Measurements from ENCODE around the gene UROC1. TPM values are rescaled to one million over a fixed set of nuclear protein-coding genes. Genes with fewer than 3 reads are reported as not detected.

UROC1 gene
- total and polyA plus RNA-seq, 2 of the 13 experiments (the other 11 are each of a cell fraction or from before 2014, with no cell fraction given), result 0.71 to 1.3 TPM

DNA sequence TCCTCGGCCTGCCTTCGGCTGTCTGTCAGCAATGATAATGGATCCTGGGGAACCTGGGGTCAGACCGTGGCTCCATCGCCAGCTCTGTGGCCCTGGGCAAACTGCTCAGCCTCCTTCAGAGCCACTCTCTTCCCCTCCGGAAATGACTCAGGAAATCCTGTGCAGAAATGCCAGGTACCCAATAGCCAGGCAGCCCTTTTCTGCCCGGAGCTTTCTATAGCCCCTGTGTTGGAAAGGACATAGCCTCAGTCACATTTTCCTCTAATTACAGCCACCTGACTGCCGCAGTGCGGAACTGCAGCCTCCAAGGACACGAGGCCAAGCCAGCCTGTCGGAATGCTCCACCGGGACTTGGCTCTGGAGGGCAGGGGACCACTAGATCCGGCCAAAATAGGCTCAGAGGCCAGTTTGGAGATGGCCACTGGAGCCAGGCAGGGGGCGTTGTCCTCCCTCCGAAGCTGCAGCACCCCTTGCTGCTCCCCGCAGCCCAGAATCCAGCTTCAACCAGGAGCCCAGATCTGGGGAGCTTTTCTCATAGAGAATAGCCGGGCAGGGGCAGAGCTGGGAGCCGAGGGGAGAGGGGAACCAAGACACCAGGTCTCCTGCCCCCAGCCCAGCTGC, 30.3 kb downstream of the UROC1 start (continued):
- TF ChIP-seq ZNF775 (CRISPR knock-in tag; IDR thresholded peaks at IDR 0.05; ENCODE audit: borderline replicate concordance), result no peak
- TF ChIP-seq, protein P1, sequence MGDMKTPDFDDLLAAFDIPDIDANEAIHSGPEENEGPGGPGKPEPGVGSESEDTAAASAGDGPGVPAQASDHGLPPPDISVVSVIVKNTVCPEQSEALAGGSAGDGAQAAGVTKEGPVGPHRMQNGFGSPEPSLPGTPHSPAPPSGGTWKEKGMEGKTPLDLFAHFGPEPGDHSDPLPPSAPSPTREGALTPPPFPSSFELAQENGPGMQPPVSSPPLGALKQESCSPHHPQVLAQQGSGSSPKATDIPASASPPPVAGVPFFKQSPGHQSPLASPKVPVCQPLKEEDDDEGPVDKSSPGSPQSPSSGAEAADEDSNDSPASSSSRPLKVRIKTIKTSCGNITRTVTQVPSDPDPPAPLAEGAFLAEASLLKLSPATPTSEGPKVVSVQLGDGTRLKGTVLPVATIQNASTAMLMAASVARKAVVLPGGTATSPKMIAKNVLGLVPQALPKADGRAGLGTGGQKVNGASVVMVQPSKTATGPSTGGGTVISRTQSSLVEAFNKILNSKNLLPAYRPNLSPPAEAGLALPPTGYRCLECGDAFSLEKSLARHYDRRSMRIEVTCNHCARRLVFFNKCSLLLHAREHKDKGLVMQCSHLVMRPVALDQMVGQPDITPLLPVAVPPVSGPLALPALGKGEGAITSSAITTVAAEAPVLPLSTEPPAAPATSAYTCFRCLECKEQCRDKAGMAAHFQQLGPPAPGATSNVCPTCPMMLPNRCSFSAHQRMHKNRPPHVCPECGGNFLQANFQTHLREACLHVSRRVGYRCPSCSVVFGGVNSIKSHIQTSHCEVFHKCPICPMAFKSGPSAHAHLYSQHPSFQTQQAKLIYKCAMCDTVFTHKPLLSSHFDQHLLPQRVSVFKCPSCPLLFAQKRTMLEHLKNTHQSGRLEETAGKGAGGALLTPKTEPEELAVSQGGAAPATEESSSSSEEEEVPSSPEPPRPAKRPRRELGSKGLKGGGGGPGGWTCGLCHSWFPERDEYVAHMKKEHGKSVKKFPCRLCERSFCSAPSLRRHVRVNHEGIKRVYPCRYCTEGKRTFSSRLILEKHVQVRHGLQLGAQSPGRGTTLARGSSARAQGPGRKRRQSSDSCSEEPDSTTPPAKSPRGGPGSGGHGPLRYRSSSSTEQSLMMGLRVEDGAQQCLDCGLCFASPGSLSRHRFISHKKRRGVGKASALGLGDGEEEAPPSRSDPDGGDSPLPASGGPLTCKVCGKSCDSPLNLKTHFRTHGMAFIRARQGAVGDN (CRISPR knock-in tag; IDR thresholded peaks at IDR 0.05), result peak; percentile 78
- no peak for TF ChIP-seq TBX3 (IDR thresholded peaks at IDR 0.05; ENCODE audit: borderline replicate concordance)
- TF ChIP-seq, protein P2, sequence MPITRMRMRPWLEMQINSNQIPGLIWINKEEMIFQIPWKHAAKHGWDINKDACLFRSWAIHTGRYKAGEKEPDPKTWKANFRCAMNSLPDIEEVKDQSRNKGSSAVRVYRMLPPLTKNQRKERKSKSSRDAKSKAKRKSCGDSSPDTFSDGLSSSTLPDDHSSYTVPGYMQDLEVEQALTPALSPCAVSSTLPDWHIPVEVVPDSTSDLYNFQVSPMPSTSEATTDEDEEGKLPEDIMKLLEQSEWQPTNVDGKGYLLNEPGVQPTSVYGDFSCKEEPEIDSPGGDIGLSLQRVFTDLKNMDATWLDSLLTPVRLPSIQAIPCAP (CRISPR knock-in tag; IDR thresholded peaks at IDR 0.05; ENCODE audit: low read depth), result no peak
- TF ChIP-seq GABPB1 (CRISPR knock-in tag; IDR thresholded peaks at IDR 0.05), result peak; percentile 30; the same call in 1 of the 2 replicates
- TF ChIP-seq MLLT10 (CRISPR knock-in tag; IDR thresholded peaks at IDR 0.05), result no peak
- TF ChIP-seq, protein P3, sequence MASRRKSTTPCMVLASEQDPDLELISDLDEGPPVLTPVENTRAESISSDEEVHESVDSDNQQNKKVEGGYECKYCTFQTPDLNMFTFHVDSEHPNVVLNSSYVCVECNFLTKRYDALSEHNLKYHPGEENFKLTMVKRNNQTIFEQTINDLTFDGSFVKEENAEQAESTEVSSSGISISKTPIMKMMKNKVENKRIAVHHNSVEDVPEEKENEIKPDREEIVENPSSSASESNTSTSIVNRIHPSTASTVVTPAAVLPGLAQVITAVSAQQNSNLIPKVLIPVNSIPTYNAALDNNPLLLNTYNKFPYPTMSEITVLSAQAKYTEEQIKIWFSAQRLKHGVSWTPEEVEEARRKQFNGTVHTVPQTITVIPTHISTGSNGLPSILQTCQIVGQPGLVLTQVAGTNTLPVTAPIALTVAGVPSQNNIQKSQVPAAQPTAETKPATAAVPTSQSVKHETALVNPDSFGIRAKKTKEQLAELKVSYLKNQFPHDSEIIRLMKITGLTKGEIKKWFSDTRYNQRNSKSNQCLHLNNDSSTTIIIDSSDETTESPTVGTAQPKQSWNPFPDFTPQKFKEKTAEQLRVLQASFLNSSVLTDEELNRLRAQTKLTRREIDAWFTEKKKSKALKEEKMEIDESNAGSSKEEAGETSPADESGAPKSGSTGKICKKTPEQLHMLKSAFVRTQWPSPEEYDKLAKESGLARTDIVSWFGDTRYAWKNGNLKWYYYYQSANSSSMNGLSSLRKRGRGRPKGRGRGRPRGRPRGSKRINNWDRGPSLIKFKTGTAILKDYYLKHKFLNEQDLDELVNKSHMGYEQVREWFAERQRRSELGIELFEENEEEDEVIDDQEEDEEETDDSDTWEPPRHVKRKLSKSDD (CRISPR knock-in tag; IDR thresholded peaks at IDR 0.05; ENCODE audit: low read depth), result no peak
- no peak for TF ChIP-seq ZNF652 (CRISPR knock-in tag; IDR thresholded peaks at IDR 0.05; ENCODE audit: borderline replicate concordance, low read depth)
- TF ChIP-seq, protein P4, sequence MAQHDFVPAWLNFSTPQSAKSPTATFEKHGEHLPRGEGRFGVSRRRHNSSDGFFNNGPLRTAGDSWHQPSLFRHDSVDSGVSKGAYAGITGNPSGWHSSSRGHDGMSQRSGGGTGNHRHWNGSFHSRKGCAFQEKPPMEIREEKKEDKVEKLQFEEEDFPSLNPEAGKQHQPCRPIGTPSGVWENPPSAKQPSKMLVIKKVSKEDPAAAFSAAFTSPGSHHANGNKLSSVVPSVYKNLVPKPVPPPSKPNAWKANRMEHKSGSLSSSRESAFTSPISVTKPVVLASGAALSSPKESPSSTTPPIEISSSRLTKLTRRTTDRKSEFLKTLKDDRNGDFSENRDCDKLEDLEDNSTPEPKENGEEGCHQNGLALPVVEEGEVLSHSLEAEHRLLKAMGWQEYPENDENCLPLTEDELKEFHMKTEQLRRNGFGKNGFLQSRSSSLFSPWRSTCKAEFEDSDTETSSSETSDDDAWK (CRISPR knock-in tag; IDR thresholded peaks at IDR 0.05), result no peak
- TF ChIP-seq PCBP1 (IDR thresholded peaks at IDR 0.05; ENCODE audit: borderline replicate concordance, low read depth, low read length), result no peak
- no peak for TF ChIP-seq HDAC1 (CRISPR knock-in tag; IDR thresholded peaks at IDR 0.05)
- TF ChIP-seq MED1 (CRISPR knock-in tag; IDR thresholded peaks at IDR 0.05), result no peak
- TF ChIP-seq FOXO1 (CRISPR knock-in tag; IDR thresholded peaks at IDR 0.05), result no peak
- no peak for TF ChIP-seq XRCC5 (optimal IDR thresholded peaks at IDR 0.05; ENCODE audit: low read length)
- no peak for TF ChIP-seq ARID2 (CRISPR knock-in tag; IDR thresholded peaks at IDR 0.05; ENCODE audit: borderline replicate concordance)
- TF ChIP-seq DR1 (CRISPR knock-in tag; IDR thresholded peaks at IDR 0.05), result no peak
- TF ChIP-seq ZNF772 (CRISPR knock-in tag; IDR thresholded peaks at IDR 0.05), result no peak
- no peak for TF ChIP-seq GATA4 (IDR thresholded peaks at IDR 0.05; ENCODE audit: borderline replicate concordance, low read depth)
- no peak for TF ChIP-seq RAD51 (IDR thresholded peaks at IDR 0.05; ENCODE audit: borderline replicate concordance)
- TF ChIP-seq NFIB (CRISPR knock-in tag; IDR thresholded peaks at IDR 0.05; ENCODE audit: borderline replicate concordance), result no peak
- no peak for TF ChIP-seq ZNF670 (CRISPR knock-in tag; IDR thresholded peaks at IDR 0.05; ENCODE audit: borderline replicate concordance)
- peak; percentile 21; the same call in 1 of the 2 replicates for TF ChIP-seq HNF4A (CRISPR knock-in tag; IDR thresholded peaks at IDR 0.05)
